ENCODE results near the gene WNT6. TPM values are rescaled to one million over a fixed set of nuclear protein-coding genes. Genes with fewer than 3 reads are reported as not detected.
A peak's percentile ranks its signal among the peaks of the same experiment; 100 is the strongest.

Gene WNT6
- total and polyA plus RNA-seq, 10 of the 15 experiments (the other 5 are each of a cell fraction or from before 2014, with no cell fraction given), result 0.11 to 0.44 (median 0.22) TPM; not detected in 5

GRCh38 chr2:218883491-218884490 lies 24.2 kb downstream of the WNT6 start:
- intact Hi-C loops (cut with micrococcal nuclease; ENCODE audit: unreplicated experiment), result no loop called here
- no peak for FAIRE-seq
- TF ChIP-seq TAF1 (IDR thresholded peaks at IDR 0.05; ENCODE audit: borderline replicate concordance, low read depth, low read length) (peak; percentile 22; the same call in 1 of the 2 replicates), MLLT1 (IDR thresholded peaks at IDR 0.05) (0 out of 2 replicates have a peak, but pooled peaks have one; percentile 44), ESRRA (IDR thresholded peaks at IDR 0.05; ENCODE audit: low read length) (no peak), MEF2A (IDR thresholded peaks at IDR 0.05; ENCODE audit: insufficient read depth, low read depth, low read length) (no peak), STAT1 (conservative IDR thresholded peaks at IDR 0.05) (no peak), STAT3 (IDR thresholded peaks at IDR 0.05; ENCODE audit: low read depth, low read length) (no peak), BHLHE40 (IDR thresholded peaks at IDR 0.05; ENCODE audit: borderline replicate concordance in 1 of 2, low read depth in 2 of 2, low read length in 1 of 2) (peak in 1 of 2 experiments; percentile 27; a peak in 1 of 4 replicates), RELA (IDR thresholded peaks at IDR 0.05; ENCODE audit: borderline replicate concordance, partially characterized antibody) (no peak), ZZZ3 (IDR thresholded peaks at IDR 0.05; ENCODE audit: control insufficient read depth, insufficient read length, low read depth) (no peak), IRF3 (IDR thresholded peaks at IDR 0.05) (no peak), SPI1 (IDR thresholded peaks at IDR 0.05; ENCODE audit: borderline replicate concordance, insufficient read depth, low read depth, low read length) (no peak), BMI1 (IDR thresholded peaks at IDR 0.05; ENCODE audit: borderline replicate concordance) (no peak), POLR2AphosphoS2 (IDR thresholded peaks at IDR 0.05; ENCODE audit: low read depth, low read length) (no peak), IRF5 (IDR thresholded peaks at IDR 0.05; ENCODE audit: borderline replicate concordance) (no peak), LARP7 (IDR thresholded peaks at IDR 0.05) (peak; percentile 74), GABPA (IDR thresholded peaks at IDR 0.05; ENCODE audit: low read depth) (no peak), NR2F1 (conservative IDR thresholded peaks at IDR 0.05) (0 out of 2 replicates have a peak, but pooled peaks have one; percentile 28), KLF5 (IDR thresholded peaks at IDR 0.05; ENCODE audit: partially characterized antibody) (no peak), RCOR1 (conservative IDR thresholded peaks at IDR 0.05; ENCODE audit: low read depth, low read length) (0 out of 2 replicates have a peak, but pooled peaks have one; percentile 27)

More at GRCh38 chr2:218883491-218884490, 24.2 kb downstream of the WNT6 start:
- RAD21 ChIA-PET (ENCODE audit: unreplicated experiment), result interaction anchor here (1.1 to 16.0 kb wide), 3 partner anchors 12 to 597 kb away, joined by 3 to 871 read pairs (median 4); partner anchors contain the start of genes BCS1L and ZNF142
- Histone ChIP-seq H3K4me1 (ENCODE audit: control insufficient read depth, insufficient read depth, low read length) (peaks cover 60% of the 10 kb centered on the region), H3K27me3 (replicated peaks in 1 of 2; ENCODE audit: control insufficient read depth in 2 of 2, insufficient read depth in 2 of 2, low read length in 1 of 2) (no peaks in the 10 kb centered on the region), H3K9ac (ENCODE audit: control insufficient read depth, insufficient read depth, low read length) (peak overlapping the region; percentile 50), H3K36me3 (ENCODE audit: control insufficient read depth in 2 of 2, insufficient read depth in 2 of 2, low read length in 1 of 2) (peaks cover 0 to 5% of the 10 kb centered on the region in 2 experiments; a peak in 1 of 4 replicates), H3K79me2 (ENCODE audit: control insufficient read depth, insufficient read depth, low read length) (peaks cover 68% of the 10 kb centered on the region), H4K20me1 (ENCODE audit: control insufficient read depth, insufficient read depth) (no peaks in the 10 kb centered on the region), H3K9me3 (replicated peaks; ENCODE audit: control insufficient read depth, insufficient read depth, low read length) (no peaks in the 10 kb centered on the region), H3K4me2 (ENCODE audit: control insufficient read depth, insufficient read depth) (peak overlapping the region; percentile 79), H2AFZ (ENCODE audit: control insufficient read depth, low read depth, low read length) (no peak overlapping the region), H3K27ac (ENCODE audit: control insufficient read depth, insufficient read depth) (peak overlapping the region; percentile 86), H3K4me3 (peak overlapping the region; percentile 96)
- no peak for DNase-seq (ENCODE audit: low read depth, low spot score)
- SMC1A ChIA-PET (ENCODE audit: uncharacterized antibody, unreplicated experiment), result interaction anchor here (15.8 kb wide), 1 partner anchor 12 kb away, joined by 780 read pairs; no protein-coding TSS in a partner anchor
- in situ Hi-C loops (cut with MboI), result no loop called here
- ATAC-seq, result peak; percentile 28
- no TSS peak for BruUV-seq (replicated peaks)
- CTCF ChIA-PET, result interaction anchor here (2.4 to 21.9 kb wide), 2 partner anchors 8 to 17 kb away, joined by 22 to 1364 read pairs; no protein-coding TSS in a partner anchor
- POLR2A ChIA-PET, result interaction anchor here (0.6 to 10.6 kb wide), 4 partner anchors 11 to 593 kb away, joined by 3 to 360 read pairs (median 79); no protein-coding TSS in a partner anchor
- WGBS (ENCODE audit: insufficient coverage, insufficient replicate concordance, low lambda C conversion rate, missing lambda C conversion rate), result 28% methylated on average over 36 of the region's 89 CpGs
